ENCODE measurements around the gene ZDHHC12.

GRCh38 chr9:128713941-128714573 is 9.9 kb downstream of the ZDHHC12 start:
- no peak for TF ChIP-seq CTCF (IDR thresholded peaks at IDR 0.05)
- TF ChIP-seq REST (IDR thresholded peaks at IDR 0.05; ENCODE audit: insufficient read depth in 1 of 2, low read depth in 2 of 2, low read length in 1 of 2) = no peak
- TF ChIP-seq POLR2AphosphoS5 (IDR thresholded peaks at IDR 0.05; ENCODE audit: low read depth, low read length) = no peak
- no peak for TF ChIP-seq SIN3A (IDR thresholded peaks at IDR 0.05; ENCODE audit: borderline replicate concordance, insufficient read depth, low read depth, low read length)
